Measurements from ENCODE around the gene PRPF31. TPM values are rescaled to one million over a fixed set of nuclear protein-coding genes. Genes with fewer than 3 reads are reported as not detected.

The PRPF31 gene
- total and polyA plus RNA-seq, 2 donors, result 42.4 to 62.2 TPM

DNA sequence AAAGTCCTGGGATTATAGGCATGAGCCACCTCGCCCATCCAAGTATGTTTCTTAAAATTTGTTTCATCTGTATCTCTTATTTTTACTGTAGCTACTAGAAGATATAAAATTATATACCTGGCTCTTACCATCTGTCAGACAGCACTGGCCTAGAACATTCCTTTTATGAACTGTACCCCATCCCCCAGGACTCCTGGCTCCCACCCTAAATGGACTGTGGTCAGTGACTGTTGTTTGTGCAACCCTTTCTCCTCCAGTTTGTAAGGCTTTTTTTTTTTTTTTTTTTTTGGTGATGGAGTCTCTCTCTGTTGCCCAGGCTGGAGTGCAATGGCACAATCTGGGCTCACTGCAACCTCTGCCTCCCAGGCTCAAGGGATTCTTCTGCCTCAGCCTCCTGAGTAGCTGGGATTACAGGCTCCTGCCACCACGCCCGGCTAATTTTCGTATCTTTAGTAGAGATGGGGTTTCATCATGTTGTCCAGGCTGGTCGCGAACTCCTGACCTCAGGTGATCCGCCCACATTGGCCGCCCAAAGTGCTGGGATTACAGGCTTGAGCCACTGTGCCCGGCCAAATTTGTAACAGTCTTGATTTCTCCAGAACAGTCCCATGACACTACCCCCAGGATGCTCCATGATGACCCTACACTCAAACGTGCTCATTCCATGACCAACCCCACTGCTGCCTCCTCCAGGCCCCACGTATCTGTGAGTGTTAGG, 10.4 kb upstream of the PRPF31 start:
- H3K27me3 ChIP-seq (ENCODE audit: control insufficient read depth in 2 of 2, insufficient read depth in 1 of 2, low read length in 1 of 2), result peaks cover 0 to 2% of the 10 kb centered on the region in 2 donors
- H3K4me1 ChIP-seq (ENCODE audit: control insufficient read depth in 2 of 2, insufficient read depth in 2 of 2, low read length in 2 of 2), result peaks cover 5 to 10% of the 10 kb centered on the region in 2 donors
- 97% methylated on average over 11 of the region's 11 CpGs for WGBS
- peaks cover 36 to 47% of the 10 kb centered on the region in 2 donors for H3K36me3 ChIP-seq (ENCODE audit: control insufficient read depth in 2 of 2, insufficient read depth in 2 of 2, low read length in 1 of 2)
- H3K27ac ChIP-seq (ENCODE audit: low read depth in 1 of 2, low read length in 1 of 2), result no peak overlapping the region
- H3K4me3 ChIP-seq (ENCODE audit: low read length in 2 of 2), result no peak overlapping the region
- no peaks in the 10 kb centered on the region for H3K9me3 ChIP-seq (ENCODE audit: control insufficient read depth in 2 of 2, insufficient read depth in 1 of 2, low read length in 1 of 2)
- no peak for DNase-seq (ENCODE audit: low read depth in 6 of 9, low spot score in 9 of 9)

DNA sequence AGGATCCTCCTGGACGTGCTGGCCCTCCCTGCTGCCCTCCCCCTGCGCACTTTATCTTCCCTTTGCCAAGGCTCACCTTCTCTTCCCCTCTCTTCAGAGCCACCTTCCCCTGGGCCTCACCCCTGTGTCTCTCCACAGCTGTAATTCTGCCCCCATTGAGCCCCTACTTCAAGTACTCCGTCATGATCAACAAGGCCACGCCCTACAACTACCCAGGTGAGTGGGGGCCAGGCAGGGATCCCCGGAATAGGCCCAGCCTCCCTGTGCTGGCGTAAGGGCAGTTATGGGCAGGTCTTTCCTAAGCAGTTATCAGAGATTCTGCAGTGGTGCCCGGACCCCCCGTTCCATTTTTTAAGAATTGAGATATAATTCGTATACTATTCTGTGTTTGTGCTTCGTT, 9.8 kb upstream of the PRPF31 start:
- no peak for DNase-seq (ENCODE audit: low read depth in 6 of 9, low spot score in 9 of 9)
- Histone ChIP-seq H3K27me3 (ENCODE audit: control insufficient read depth in 2 of 2, insufficient read depth in 1 of 2, low read length in 1 of 2) (no peaks in the 10 kb centered on the region), H3K36me3 (ENCODE audit: control insufficient read depth in 2 of 2, insufficient read depth in 2 of 2, low read length in 1 of 2) (peaks cover 42 to 54% of the 10 kb centered on the region in 2 donors), H3K9me3 (ENCODE audit: control insufficient read depth in 2 of 2, insufficient read depth in 1 of 2, low read length in 1 of 2) (no peaks in the 10 kb centered on the region), H3K4me3 (ENCODE audit: low read length in 2 of 2) (no peak overlapping the region), H3K27ac (ENCODE audit: low read depth in 1 of 2, low read length in 1 of 2) (no peak overlapping the region), H3K4me1 (ENCODE audit: control insufficient read depth in 2 of 2, insufficient read depth in 2 of 2, low read length in 2 of 2) (peaks cover 5 to 10% of the 10 kb centered on the region in 2 donors)
- 94% methylated on average over 10 of the region's 10 CpGs for WGBS

DNA sequence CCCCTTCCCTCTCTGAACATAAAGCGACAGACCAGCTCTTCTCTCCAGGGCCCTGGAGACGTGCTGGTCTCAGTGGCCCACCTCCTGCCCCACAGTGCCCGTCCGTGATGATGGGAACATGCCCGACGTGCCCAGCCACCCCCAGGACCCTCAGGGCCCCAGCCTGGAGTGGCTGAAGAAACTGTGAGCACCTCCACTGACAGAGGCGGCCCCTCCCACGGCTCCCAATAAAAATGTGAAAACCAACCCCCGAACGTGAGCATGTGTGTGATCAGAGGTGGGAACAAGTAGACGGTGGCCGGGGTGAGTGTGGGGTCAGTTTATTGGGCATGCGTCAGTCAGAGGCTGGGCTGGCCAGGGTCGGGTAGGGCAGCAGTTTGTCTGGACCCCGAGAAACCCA, 8.8 kb upstream of the PRPF31 start:
- H3K36me3 ChIP-seq (ENCODE audit: control insufficient read depth in 2 of 2, insufficient read depth in 2 of 2, low read length in 1 of 2), result peaks cover 45 to 58% of the 10 kb centered on the region in 2 donors
- H3K27me3 ChIP-seq (ENCODE audit: control insufficient read depth in 2 of 2, insufficient read depth in 1 of 2, low read length in 1 of 2), result no peaks in the 10 kb centered on the region
- H3K4me1 ChIP-seq (ENCODE audit: control insufficient read depth in 2 of 2, insufficient read depth in 2 of 2, low read length in 2 of 2), result peaks cover 5 to 10% of the 10 kb centered on the region in 2 donors
- DNase-seq (ENCODE audit: low read depth in 6 of 9, low spot score in 9 of 9), result no peak
- WGBS, result 95% methylated on average over 15 of the region's 15 CpGs
- H3K9me3 ChIP-seq (ENCODE audit: control insufficient read depth in 2 of 2, insufficient read depth in 1 of 2, low read length in 1 of 2), result no peaks in the 10 kb centered on the region
- no peak overlapping the region for H3K4me3 ChIP-seq (ENCODE audit: low read length in 2 of 2)
- no peak overlapping the region for H3K27ac ChIP-seq (ENCODE audit: low read depth in 1 of 2, low read length in 1 of 2)

DNA sequence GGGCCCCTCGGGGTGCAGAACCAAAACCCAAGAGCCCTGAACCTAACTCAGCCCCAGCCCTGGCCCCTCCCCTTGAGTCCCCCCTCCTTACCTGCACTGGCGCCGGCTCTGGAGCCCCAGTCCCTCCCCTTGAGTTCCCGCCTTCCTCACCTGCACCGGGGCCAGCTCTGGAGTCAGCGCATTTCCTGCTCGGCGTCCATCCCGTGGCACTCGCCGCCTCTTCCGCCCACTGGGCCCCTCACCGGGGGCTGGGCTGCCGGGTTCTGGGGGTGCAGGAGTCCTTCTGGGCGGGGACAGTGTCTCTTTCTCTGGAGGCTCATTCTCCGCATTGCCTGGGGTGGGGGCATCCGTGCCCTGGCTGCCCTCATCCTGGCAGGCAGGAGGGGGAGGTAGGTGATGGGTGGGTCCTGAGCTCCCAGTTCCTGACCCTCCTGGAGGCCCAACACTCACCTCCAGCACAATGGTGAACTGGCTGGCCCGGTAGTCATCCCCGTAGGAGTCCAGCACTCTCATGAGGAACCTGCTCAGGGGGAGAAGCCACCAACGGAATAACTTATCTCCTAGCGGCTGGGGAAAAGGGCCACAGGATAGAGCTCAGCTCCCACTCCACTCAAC, 7.6 kb upstream of the PRPF31 start:
- peaks cover 48 to 58% of the 10 kb centered on the region in 2 donors for H3K36me3 ChIP-seq (ENCODE audit: control insufficient read depth in 2 of 2, insufficient read depth in 2 of 2, low read length in 1 of 2)
- 93% methylated on average over 21 of the region's 21 CpGs for WGBS
- H3K9me3 ChIP-seq (ENCODE audit: control insufficient read depth in 2 of 2, insufficient read depth in 1 of 2, low read length in 1 of 2), result no peaks in the 10 kb centered on the region
- H3K4me1 ChIP-seq (ENCODE audit: control insufficient read depth in 2 of 2, insufficient read depth in 2 of 2, low read length in 2 of 2), result peaks cover 5 to 6% of the 10 kb centered on the region in 2 donors
- H3K27ac ChIP-seq (ENCODE audit: low read depth in 1 of 2, low read length in 1 of 2), result no peak overlapping the region
- DNase-seq (ENCODE audit: low read depth in 6 of 9, low spot score in 9 of 9), result no peak
- H3K4me3 ChIP-seq (ENCODE audit: low read length in 2 of 2), result no peak overlapping the region
- no peaks in the 10 kb centered on the region for H3K27me3 ChIP-seq (ENCODE audit: control insufficient read depth in 2 of 2, insufficient read depth in 1 of 2, low read length in 1 of 2)

GRCh38 chr19:54108496-54108895, 7.1 kb upstream of the PRPF31 start:
- no peaks in the 10 kb centered on the region for H3K9me3 ChIP-seq (ENCODE audit: control insufficient read depth in 2 of 2, insufficient read depth in 1 of 2, low read length in 1 of 2)
- no peak for DNase-seq (ENCODE audit: low read depth in 6 of 9, low spot score in 9 of 9)
- peaks cover 48 to 58% of the 10 kb centered on the region in 2 donors for H3K36me3 ChIP-seq (ENCODE audit: control insufficient read depth in 2 of 2, insufficient read depth in 2 of 2, low read length in 1 of 2)
- WGBS, result 96% methylated on average over 7 of the region's 7 CpGs
- no peak overlapping the region for H3K4me3 ChIP-seq (ENCODE audit: low read length in 2 of 2)
- peaks cover under 1 to 2% of the 10 kb centered on the region in 2 donors for H3K4me1 ChIP-seq (ENCODE audit: control insufficient read depth in 2 of 2, insufficient read depth in 2 of 2, low read length in 2 of 2)
- H3K27ac ChIP-seq (ENCODE audit: low read depth in 1 of 2, low read length in 1 of 2), result no peak overlapping the region
- no peaks in the 10 kb centered on the region for H3K27me3 ChIP-seq (ENCODE audit: control insufficient read depth in 2 of 2, insufficient read depth in 1 of 2, low read length in 1 of 2)

- Histone ChIP-seq H3K27me3 (ENCODE audit: control insufficient read depth in 2 of 2, insufficient read depth in 1 of 2, low read length in 1 of 2) (no peaks in the 10 kb centered on the region), H3K36me3 (ENCODE audit: control insufficient read depth in 2 of 2, insufficient read depth in 2 of 2, low read length in 1 of 2) (peaks cover 48 to 61% of the 10 kb centered on the region in 2 donors), H3K4me1 (ENCODE audit: control insufficient read depth in 2 of 2, insufficient read depth in 2 of 2, low read length in 2 of 2) (peaks cover 8% of the 10 kb centered on the region in 2 donors), H3K4me3 (ENCODE audit: low read length in 2 of 2) (no peak overlapping the region), H3K27ac (ENCODE audit: low read depth in 1 of 2, low read length in 1 of 2) (no peak overlapping the region), H3K9me3 (ENCODE audit: control insufficient read depth in 2 of 2, insufficient read depth in 1 of 2, low read length in 1 of 2) (no peaks in the 10 kb centered on the region)
- WGBS, result 97% methylated on average over 6 of the region's 6 CpGs
- DNase-seq (ENCODE audit: low read depth in 6 of 9, low spot score in 9 of 9), result no peak
These were observed 5.9 kb upstream of the PRPF31 start for GRCh38 chr19:54109651-54110050.

- WGBS, result 4% methylated on average over 28 of the region's 28 CpGs
- Histone ChIP-seq H3K4me3 (ENCODE audit: low read length in 2 of 2) (peak overlapping the region; percentile 69 to 75), H3K27me3 (ENCODE audit: control insufficient read depth in 2 of 2, insufficient read depth in 1 of 2, low read length in 1 of 2) (no peaks in the 10 kb centered on the region), H3K36me3 (ENCODE audit: control insufficient read depth in 2 of 2, insufficient read depth in 2 of 2, low read length in 1 of 2) (peaks cover 22% of the 10 kb centered on the region in 2 donors), H3K27ac (ENCODE audit: low read depth in 1 of 2, low read length in 1 of 2) (peak overlapping the region; percentile 46 to 83), H3K4me1 (ENCODE audit: control insufficient read depth in 2 of 2, insufficient read depth in 2 of 2, low read length in 2 of 2) (peaks cover 15 to 21% of the 10 kb centered on the region in 2 donors), H3K9me3 (ENCODE audit: control insufficient read depth in 2 of 2, insufficient read depth in 1 of 2, low read length in 1 of 2) (no peaks in the 10 kb centered on the region)
- peak in 4 of 9 donors; percentile 46 to 71 (median 52) for DNase-seq (ENCODE audit: low read depth in 6 of 9, low spot score in 9 of 9)
These were observed 1.0 kb upstream of the PRPF31 start for GRCh38 chr19:54114340-54115108.

GRCh38 chr19:54121259-54121658, 5.7 kb downstream of the PRPF31 start:
- H3K9me3 ChIP-seq (ENCODE audit: control insufficient read depth in 2 of 2, insufficient read depth in 1 of 2, low read length in 1 of 2), result no peaks in the 10 kb centered on the region

DNA sequence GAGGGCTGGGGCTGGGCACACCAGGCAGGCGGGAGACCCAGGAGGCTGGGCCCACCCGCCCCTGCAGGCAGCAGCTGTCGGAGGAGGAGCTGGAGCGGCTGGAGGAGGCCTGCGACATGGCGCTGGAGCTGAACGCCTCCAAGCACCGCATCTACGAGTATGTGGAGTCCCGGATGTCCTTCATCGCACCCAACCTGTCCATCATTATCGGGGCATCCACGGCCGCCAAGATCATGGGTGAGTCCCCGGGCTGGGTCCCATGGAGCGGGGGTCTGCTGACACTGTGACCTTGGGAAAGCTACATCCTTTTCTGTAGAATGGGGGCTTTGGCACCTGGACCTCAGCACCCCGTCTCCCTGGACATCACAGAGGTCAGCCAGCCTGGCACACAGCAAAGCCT, 8.1 kb downstream of the PRPF31 start:
- 98% methylated on average over 17 of the region's 17 CpGs for WGBS
- DNase-seq (ENCODE audit: low read depth in 6 of 9, low spot score in 9 of 9), result no peak

More at GRCh38 chr19:54121259-54121658, 5.7 kb downstream of the PRPF31 start:
- WGBS, result 98% methylated on average over 10 of the region's 10 CpGs
- Histone ChIP-seq H3K27me3 (ENCODE audit: control insufficient read depth in 2 of 2, insufficient read depth in 1 of 2, low read length in 1 of 2) (no peaks in the 10 kb centered on the region), H3K4me3 (ENCODE audit: low read length in 2 of 2) (no peak overlapping the region), H3K27ac (ENCODE audit: low read depth in 1 of 2, low read length in 1 of 2) (no peak overlapping the region), H3K36me3 (ENCODE audit: control insufficient read depth in 2 of 2, insufficient read depth in 2 of 2, low read length in 1 of 2) (peaks cover 51 to 66% of the 10 kb centered on the region in 2 donors), H3K4me1 (ENCODE audit: control insufficient read depth in 2 of 2, insufficient read depth in 2 of 2, low read length in 2 of 2) (peaks cover 4 to 10% of the 10 kb centered on the region in 2 donors)
- no peak for DNase-seq (ENCODE audit: low read depth in 6 of 9, low spot score in 9 of 9)

More for the DNA sequence above, 8.1 kb downstream of the PRPF31 start:
- Histone ChIP-seq H3K4me3 (ENCODE audit: low read length in 2 of 2) (no peak overlapping the region), H3K27ac (ENCODE audit: low read depth in 1 of 2, low read length in 1 of 2) (no peak overlapping the region), H3K27me3 (ENCODE audit: control insufficient read depth in 2 of 2, insufficient read depth in 1 of 2, low read length in 1 of 2) (no peaks in the 10 kb centered on the region), H3K4me1 (ENCODE audit: control insufficient read depth in 2 of 2, insufficient read depth in 2 of 2, low read length in 2 of 2) (no peaks in the 10 kb centered on the region), H3K9me3 (ENCODE audit: control insufficient read depth in 2 of 2, insufficient read depth in 1 of 2, low read length in 1 of 2) (no peaks in the 10 kb centered on the region), H3K36me3 (ENCODE audit: control insufficient read depth in 2 of 2, insufficient read depth in 2 of 2, low read length in 1 of 2) (peaks cover 59 to 79% of the 10 kb centered on the region in 2 donors)

Measured in thymus (tissue), 11 donors.